Lower leg skin (tissue), 4 donors: Measurements from ENCODE around the gene BPIFB4. TPM values are rescaled to one million over a fixed set of nuclear protein-coding genes. Genes with fewer than 3 reads are reported as not detected.
"Not testable (repeated sequence)": the region's sequence is repeated elsewhere in the genome, so short reads cannot be mapped to it uniquely, and the experiment has no call there.

ENCODE experiments used
- DNase-seq, 2 donors: peaks; one replicate each; pipeline ENCODE4 v3.0.0-alpha.2; 2019; ENCODE audit warnings: low spot score in 2 of 2
- H3K4me3 ChIP-seq: fragments of 200-600 bp; sonication (generic); 2 replicates; pipeline ENCODE4 v1.5.1; 2017; ENCODE audit warnings: mild to moderate bottlenecking, low read depth; ENCODE audit not compliant: poor library complexity, severe bottlenecking
- CTCF ChIP-seq, 3 donors: fragments of 450-650 bp; IDR thresholded peaks; one replicate each; pipeline ENCODE4 v1.5.1; 2016; ENCODE audit warnings: antibody characterized with exemption in 3 of 3, mild to moderate bottlenecking in 3 of 3, moderate library complexity in 2 of 3
- POLR2A ChIP-seq, 2 donors: fragments of 450-650 bp; IDR thresholded peaks; one replicate each; pipeline ENCODE4 v1.6.1; 2016 to 2017; ENCODE audit warnings: antibody characterized with exemption in 2 of 2, mild to moderate bottlenecking in 1 of 2, moderate library complexity in 1 of 2
- WGBS, 2 donors: methylation state at CpG; one replicate each; pipeline ENCODE4 v1.1.5; 2018; 5-methylcytosine and 5-hydroxymethylcytosine counted together
- intact Hi-C: fragments of 100-400 bp; cut with DNase I; formaldehyde crosslinking; loops from one replicate; pipeline ENCODE4 v1.15.0; 2023; ENCODE audit warnings: low total_unique reads
- total RNA-seq, 4 donors: library from RNA; depleted of rRNA; stranded (reverse); fragments of >200 nt; gene quantifications; one replicate each; pipeline ENCODE4 v1.1.0, GENCODE V29; 2016

The BPIFB4 gene
- total RNA-seq, 4 donors from 2014 or later = not detected

GRCh38 chr20:33119725-33120720, 40.6 kb downstream of the BPIFB4 start:
- 74 to 81% methylated on average over 3 of the region's 3 CpGs for WGBS, 2 donors
- intact Hi-C loops = no loop called here
- DNase-seq = peak in 1 of 2 donors; percentile 17
- no peak for TF ChIP-seq POLR2A (IDR thresholded peaks at IDR 0.05)
- TF ChIP-seq CTCF (IDR thresholded peaks at IDR 0.05) = no peak
- H3K4me3 ChIP-seq = no peak overlapping the region

GRCh38 chr20:33120934-33121333, 41.5 kb downstream of the BPIFB4 start:
- TF ChIP-seq POLR2A (IDR thresholded peaks at IDR 0.05) (no peak), CTCF (IDR thresholded peaks at IDR 0.05) (no peak)
- intact Hi-C loops = no loop called here
- no peak overlapping the region for H3K4me3 ChIP-seq
- DNase-seq = peak in 1 of 2 donors; percentile 29
- WGBS, 2 donors = 87 to 94% methylated on average over 3 of the region's 3 CpGs

GRCh38 chr20:33122297-33122696, 42.9 kb downstream of the BPIFB4 start:
- peak in 1 of 2 donors; percentile 68 for DNase-seq
- H3K4me3 ChIP-seq, intact Hi-C loops: not testable (repeated sequence)
- WGBS, 2 donors = 44 to 60% methylated on average over 1 of the region's 1 CpG

- intact Hi-C loops = no loop called here
- 59 to 62% methylated on average over 2 of the region's 2 CpGs for WGBS, 2 donors
- DNase-seq = no peak
- no peak overlapping the region for H3K4me3 ChIP-seq
- TF ChIP-seq CTCF (IDR thresholded peaks at IDR 0.05) (no peak), POLR2A (IDR thresholded peaks at IDR 0.05) (no peak)
These were observed 44.8 kb downstream of the BPIFB4 start for GRCh38 chr20:33124261-33124660.

GRCh38 chr20:33124994-33125393, 45.6 kb downstream of the BPIFB4 start:
- TF ChIP-seq POLR2A (IDR thresholded peaks at IDR 0.05) (no peak), CTCF (IDR thresholded peaks at IDR 0.05) (no peak)
- 78 to 83% methylated on average over 6 of the region's 6 CpGs for WGBS, 2 donors
- no peak for DNase-seq
- no peak overlapping the region for H3K4me3 ChIP-seq
- intact Hi-C loops = no loop called here

- H3K4me3 ChIP-seq = no peak overlapping the region
- DNase-seq = no peak
- TF ChIP-seq CTCF (IDR thresholded peaks at IDR 0.05) = no peak
- intact Hi-C loops = no loop called here
- WGBS, 2 donors = 66 to 69% methylated on average over 6 of the region's 6 CpGs
These were observed 46.5 kb downstream of the BPIFB4 start for GRCh38 chr20:33125983-33126382.
